Measurements from ENCODE around the gene SGSH.
"Not testable (repeated sequence)": the region's sequence is repeated elsewhere in the genome, so short reads cannot be mapped to it uniquely, and the experiment has no call there.

The SGSH gene

DNA sequence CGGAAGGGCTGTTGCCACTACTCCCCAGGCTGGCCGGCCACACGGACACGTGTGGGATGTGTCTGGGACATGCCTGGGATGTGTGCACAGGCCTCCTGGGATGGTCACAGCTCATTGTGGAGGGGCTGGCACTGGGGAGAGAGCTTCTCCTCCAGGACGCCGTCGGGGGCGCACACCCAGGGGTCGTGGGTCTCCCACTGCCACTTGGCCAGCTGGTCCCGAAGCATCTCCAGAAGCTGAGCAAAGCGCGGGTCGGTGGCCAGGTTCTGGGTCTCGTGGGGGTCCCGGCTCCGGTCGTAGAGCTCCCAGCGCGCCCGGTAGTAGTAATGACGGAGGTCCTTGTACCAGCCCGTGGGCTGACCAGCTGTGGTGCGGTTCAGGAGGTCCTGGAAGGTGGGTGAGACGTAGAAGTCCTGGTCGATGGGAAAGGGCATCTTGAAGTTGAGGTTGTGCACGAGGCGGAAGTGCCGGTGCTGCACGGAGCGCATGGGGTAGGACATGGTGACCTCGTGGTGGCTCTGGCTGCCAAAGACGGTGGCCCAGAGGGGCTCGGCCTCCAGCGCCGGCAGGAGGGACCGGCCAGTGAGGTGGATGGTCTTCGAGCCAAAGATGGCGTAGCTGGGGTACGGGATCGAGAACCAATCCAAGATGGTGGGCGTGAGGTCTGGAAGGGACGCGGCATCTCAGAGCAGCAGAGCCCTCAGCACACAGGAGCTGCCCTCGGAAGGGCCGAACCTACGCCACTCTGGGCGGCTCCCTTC is 9.6 kb downstream of the SGSH start:
- no peak for DNase-seq (ENCODE audit: low spot score)

GRCh38 chr17:80209765-80210164 is 10.4 kb downstream of the SGSH start:
- DNase-seq (ENCODE audit: low spot score) = no peak

DNA sequence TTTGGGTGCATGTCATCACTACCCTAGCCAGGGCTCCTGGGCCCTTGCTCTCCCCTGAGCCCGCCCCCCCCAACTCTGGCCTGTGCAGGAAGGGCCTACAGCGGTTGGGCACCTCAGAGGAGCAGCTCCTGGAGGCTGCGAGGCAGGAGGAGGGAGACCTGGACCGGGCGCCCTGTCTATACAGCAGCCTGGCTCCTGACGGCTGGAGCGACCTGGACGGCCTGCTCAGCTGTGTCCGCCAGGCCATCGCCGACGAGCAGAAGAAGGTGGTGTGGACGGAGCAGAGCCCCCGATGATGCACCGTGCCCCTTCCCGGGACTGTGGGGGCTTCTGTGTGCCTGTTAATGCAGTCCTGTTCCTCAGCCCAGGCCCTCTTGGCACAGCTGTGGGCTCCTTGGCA is 12.1 kb downstream of the SGSH start:
- DNase-seq (ENCODE audit: low spot score) = no peak

DNA sequence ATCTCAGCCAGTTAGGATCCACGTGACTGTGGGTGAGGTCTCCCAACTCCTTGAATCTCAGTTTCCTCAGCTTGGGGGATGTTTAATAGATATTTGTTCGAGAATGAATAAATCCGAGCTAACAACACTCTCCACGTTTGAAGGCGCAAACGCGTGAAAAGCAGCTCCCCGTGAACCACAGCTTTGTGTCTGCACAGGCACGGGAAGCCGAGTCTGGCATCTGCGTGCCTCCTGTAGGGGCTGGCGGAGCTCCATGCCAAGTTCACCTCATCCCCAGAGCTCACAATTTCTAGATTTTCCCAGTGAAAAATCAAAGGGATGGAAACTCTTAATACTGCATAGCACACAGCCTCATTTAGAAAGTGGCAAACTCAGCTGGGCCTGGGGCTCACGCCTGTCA is 14.3 kb downstream of the SGSH start:
- DNase-seq (ENCODE audit: low spot score) = no peak

GRCh38 chr17:80204626-80205468 is 15.3 kb downstream of the SGSH start:
- no peak for DNase-seq (ENCODE audit: low spot score)

DNA sequence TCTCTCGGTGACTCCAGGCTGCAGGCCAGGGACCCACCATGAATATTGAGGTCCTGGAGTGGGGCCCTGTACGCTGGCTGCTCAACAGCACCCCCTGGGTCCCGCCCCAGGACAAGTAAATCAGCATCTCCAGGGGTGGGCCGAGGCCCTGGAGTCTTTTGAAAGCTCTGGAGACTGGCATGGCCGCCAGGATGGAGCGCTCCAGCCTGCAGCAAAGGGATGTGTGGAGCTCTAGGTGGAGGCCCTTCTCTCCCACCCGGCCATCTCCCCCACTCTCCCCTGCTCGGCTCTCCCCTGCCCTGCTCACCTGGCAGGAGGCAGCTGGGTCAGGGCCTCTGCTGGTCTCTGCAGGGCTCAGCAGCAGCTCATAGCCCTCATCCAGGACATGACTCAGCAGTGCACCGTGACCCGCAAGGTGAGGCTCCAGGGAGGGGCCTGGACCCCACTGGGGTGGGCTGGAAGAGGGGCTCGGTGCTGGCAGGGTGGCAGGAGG is 16.6 kb downstream of the SGSH start:
- DNase-seq (ENCODE audit: low spot score) = no peak

- DNase-seq (ENCODE audit: low spot score) = no peak
Measured at GRCh38 chr17:80202197-80202596, 17.9 kb downstream of the SGSH start.

GRCh38 chr17:80201446-80201845 is 18.7 kb downstream of the SGSH start:
- no peak for DNase-seq (ENCODE audit: low spot score)

DNA sequence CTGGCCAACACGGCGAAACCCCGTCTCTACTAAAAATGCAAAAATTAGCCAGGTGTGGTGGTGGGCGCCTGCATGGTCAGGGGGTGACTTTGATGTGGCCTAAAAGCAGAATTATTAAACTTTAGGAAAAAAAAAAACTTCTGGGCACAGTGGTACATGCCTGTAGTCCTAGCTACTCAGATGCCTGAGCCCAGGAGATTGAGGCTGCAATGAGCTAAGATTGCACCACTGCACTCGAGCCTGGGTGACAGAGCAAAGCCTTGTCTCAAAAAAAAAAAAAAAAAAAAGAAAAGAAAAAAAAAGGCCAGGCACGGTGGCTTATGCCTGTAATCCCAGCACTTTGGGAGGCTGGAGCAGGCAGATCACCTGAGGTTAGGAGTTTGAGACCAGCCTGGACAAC is 20.8 kb downstream of the SGSH start:
- DNase-seq (ENCODE audit: low spot score) = not testable (repeated sequence)

- no peak for DNase-seq (ENCODE audit: low spot score)
Measured at GRCh38 chr17:80198144-80198661, 21.9 kb downstream of the SGSH start.

GRCh38 chr17:80196652-80197051 is 23.5 kb downstream of the SGSH start:
- DNase-seq (ENCODE audit: low spot score) = no peak

- peak; percentile 41 for DNase-seq (ENCODE audit: low spot score)
Measured at GRCh38 chr17:80195671-80196529, 24.2 kb downstream of the SGSH start.

DNA sequence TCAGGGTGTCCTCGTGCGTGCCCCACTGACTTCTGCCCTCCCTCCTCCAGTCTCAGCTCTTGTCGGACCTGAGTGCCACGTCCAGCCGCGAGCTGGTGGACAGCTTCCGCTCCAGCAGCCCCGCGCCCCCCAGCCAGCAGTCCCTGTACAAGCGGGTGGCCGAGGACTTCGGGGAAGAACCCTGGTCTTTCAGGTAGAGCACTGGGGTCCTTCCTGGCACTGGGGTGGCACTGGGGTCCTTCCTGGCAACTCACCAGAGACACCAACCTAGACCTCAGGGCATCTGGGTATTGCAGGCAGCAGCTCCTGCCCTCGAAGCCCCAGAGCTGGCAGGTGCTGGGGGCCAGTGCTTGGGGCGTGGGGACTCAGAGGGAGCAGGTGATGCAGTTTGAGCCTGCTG is 25.0 kb downstream of the SGSH start:
- no peak for DNase-seq (ENCODE audit: low spot score)

- no peak for DNase-seq (ENCODE audit: low spot score)
Measured at GRCh38 chr17:80191865-80192661, 28.1 kb downstream of the SGSH start.

- DNase-seq (ENCODE audit: low spot score) = no peak
Measured at GRCh38 chr17:80191192-80191591, 28.9 kb downstream of the SGSH start.

DNA sequence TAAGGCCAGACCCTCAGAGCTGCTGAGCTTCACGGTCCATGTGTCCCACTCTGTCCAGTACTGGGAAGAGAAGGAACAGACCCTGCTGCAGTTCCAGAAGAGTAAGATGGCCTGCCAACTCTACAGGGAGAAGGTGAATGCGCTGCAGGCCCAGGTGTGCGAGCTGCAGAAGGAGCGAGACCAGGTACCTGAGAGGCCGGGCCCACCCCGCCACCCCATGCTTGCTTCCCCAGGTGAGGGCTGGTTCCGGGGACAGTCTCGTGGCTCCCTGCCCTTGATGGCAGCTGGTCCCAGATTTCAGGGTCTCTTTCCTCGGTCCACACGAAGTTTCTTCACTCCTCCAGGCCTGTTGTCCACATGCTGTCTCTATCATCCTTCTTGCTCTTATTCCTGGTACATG is 29.4 kb downstream of the SGSH start:
- DNase-seq (ENCODE audit: low spot score) = no peak

DNA sequence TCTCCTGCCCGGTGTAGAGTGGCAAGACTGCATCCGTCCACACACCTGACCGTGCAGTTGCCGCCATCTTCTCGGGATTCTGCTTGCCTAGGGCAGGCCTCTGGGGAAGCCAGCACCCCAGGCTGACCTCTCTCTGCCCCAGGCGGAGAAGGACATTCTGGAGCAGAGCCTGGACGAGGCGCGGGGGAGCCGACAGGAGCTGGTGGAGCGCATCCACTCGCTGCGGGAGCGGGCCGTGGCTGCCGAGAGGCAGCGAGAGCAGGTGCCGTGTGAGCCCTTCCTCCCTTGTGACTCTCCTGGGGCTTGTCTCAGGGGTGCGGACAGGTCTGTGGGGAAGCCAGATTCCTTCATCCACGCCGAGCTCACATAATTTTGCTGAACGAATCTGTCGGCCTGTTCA is 30.5 kb downstream of the SGSH start:
- DNase-seq (ENCODE audit: low spot score) = no peak

- no peak for DNase-seq (ENCODE audit: low spot score)
Measured at GRCh38 chr17:80187515-80187941, 32.6 kb downstream of the SGSH start.

GRCh38 chr17:80187090-80187489 is 33.0 kb downstream of the SGSH start:
- DNase-seq (ENCODE audit: low spot score) = no peak

DNA sequence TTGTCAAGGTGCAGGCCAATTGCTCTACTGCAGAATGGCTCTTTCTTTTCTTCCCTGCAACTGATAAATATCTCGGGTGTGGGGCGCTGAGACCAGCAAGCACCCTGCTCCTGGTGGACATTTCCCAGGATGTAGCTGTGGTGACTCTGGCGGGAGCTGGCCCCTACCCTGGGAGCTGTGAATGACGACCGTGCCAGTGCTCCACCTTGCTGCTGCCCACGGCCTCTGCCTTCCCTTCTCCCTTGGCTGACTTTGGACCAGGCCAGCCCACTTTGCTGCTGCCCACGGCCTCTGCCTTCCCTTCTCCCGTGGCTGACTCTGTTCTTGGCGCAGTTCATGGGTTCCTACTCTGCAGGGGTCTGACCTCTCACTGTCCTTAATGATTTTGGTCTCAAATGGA is 34.2 kb downstream of the SGSH start:
- no peak for DNase-seq (ENCODE audit: low spot score)

GRCh38 chr17:80184423-80184714 is 35.8 kb downstream of the SGSH start:
- no peak for DNase-seq (ENCODE audit: low spot score)
